IMR-90 (cell line): ENCODE data around the gene TSPAN4. TPM values are rescaled to one million over a fixed set of nuclear protein-coding genes. Genes with fewer than 3 reads are reported as not detected.

ENCODE experiments used
- ATAC-seq: fragments of 200-7000 bp; cut with Tn5 transposase; 2 replicates; pipeline ENCODE4 v1.9.1; 2020; ENCODE audit warnings: low read depth, mild to moderate bottlenecking, moderate library complexity
- BruUV-seq: library from RNA; stranded (reverse); fragments of 400-500 nt; replicated peaks from 2 replicates; lab custom pipeline; 2021; lab: Mats Ljungman, UMichigan
- CTCF ChIA-PET: fragments of 300-600 bp; formaldehyde crosslinking; extraction: SDS; loops from one replicate; lab custom pipeline; 2021; ENCODE audit warnings: antibody characterized with exemption; lab: Yijun Ruan, JAX
- POLR2A ChIA-PET: fragments of 300-600 bp; sonication (Branson Sonifier 250); formaldehyde crosslinking; loops from one replicate; lab custom pipeline; 2022; ENCODE audit warnings: antibody characterized with exemption; ENCODE audit not compliant: unreplicated experiment; lab: Charles Lee
- DNase-seq: peaks from one replicate; pipeline ENCODE4 v3.0.0; 2013
- H2AFZ ChIP-seq: replicated peaks from 2 replicates; pipeline ENCODE3; 2013; ENCODE audit warnings: low read length, mild to moderate bottlenecking; ENCODE audit not compliant: poor library complexity
- H2AK5ac ChIP-seq: 2 replicates; pipeline ENCODE4 v1.6.1; 2013; ENCODE audit warnings: low read depth, low read length, inconsistent platforms
- H2AK9ac ChIP-seq: replicated peaks from 2 replicates; pipeline ENCODE3; 2013; ENCODE audit warnings: mild to moderate bottlenecking, low read depth, low read length, moderate library complexity; ENCODE audit not compliant: poor library complexity
- H2BK120ac ChIP-seq: 2 replicates; pipeline ENCODE4 v1.6.1; 2013; ENCODE audit warnings: low read depth, low read length, inconsistent platforms
- H2BK15ac ChIP-seq: 3 replicates; pipeline ENCODE4 v1.6.1; 2013; ENCODE audit warnings: low read depth, low read length, inconsistent platforms
- H2BK20ac ChIP-seq: 2 replicates; pipeline ENCODE4 v1.6.1; 2013; ENCODE audit warnings: low read depth, mild to moderate bottlenecking, inconsistent platforms, low read length, moderate library complexity
- H2BK5ac ChIP-seq: 2 replicates; pipeline ENCODE4 v1.6.1; 2013; ENCODE audit warnings: mild to moderate bottlenecking, low read depth, low read length, inconsistent platforms; ENCODE audit not compliant: poor library complexity, severe bottlenecking
- H3K14ac ChIP-seq: replicated peaks from 2 replicates; pipeline ENCODE4 v1.6.1; 2013; ENCODE audit warnings: low read depth, low read length, inconsistent platforms
- H3K18ac ChIP-seq: 2 replicates; pipeline ENCODE4 v1.6.1; 2013; ENCODE audit warnings: low read depth, low read length, control low read depth
- H3K23ac ChIP-seq: 2 replicates; pipeline ENCODE4 v1.6.1; 2013; ENCODE audit warnings: low read depth, low read length, inconsistent platforms
- H3K27ac ChIP-seq: 2 replicates; pipeline ENCODE4 v1.5.1; 2013; ENCODE audit warnings: mild to moderate bottlenecking, control low read depth, low read length; ENCODE audit not compliant: insufficient read depth
- H3K27me3 ChIP-seq: 2 replicates; pipeline ENCODE4 v1.6.1; 2013; ENCODE audit warnings: low read length; ENCODE audit not compliant: control insufficient read depth, insufficient read depth
- H3K36me3 ChIP-seq: 2 replicates; pipeline ENCODE4 v1.6.1; 2013; ENCODE audit warnings: low read length, mixed read lengths; ENCODE audit not compliant: control insufficient read depth, insufficient read depth
- H3K4ac ChIP-seq: 2 replicates; pipeline ENCODE4 v1.6.1; 2013; ENCODE audit warnings: low read depth, low read length, inconsistent platforms
- H3K4me1 ChIP-seq: 2 replicates; pipeline ENCODE4 v1.6.1; 2013; ENCODE audit warnings: low read length, mixed read lengths; ENCODE audit not compliant: control insufficient read depth, insufficient read depth
- H3K4me2 ChIP-seq: 2 replicates; pipeline ENCODE4 v1.6.1; 2013; ENCODE audit warnings: low read depth, mild to moderate bottlenecking, control low read depth, low read length, moderate library complexity
- H3K4me3 ChIP-seq: 2 replicates; pipeline ENCODE4 v1.5.1; 2013; ENCODE audit warnings: low read depth, mild to moderate bottlenecking, control low read depth, low read length, moderate library complexity; ENCODE audit not compliant: insufficient read depth
- H3K56ac ChIP-seq: 2 replicates; pipeline ENCODE4 v1.6.1; 2013; ENCODE audit warnings: low read length, inconsistent platforms; ENCODE audit not compliant: insufficient read depth; ENCODE audit errors: extremely low read depth
- H3K79me1 ChIP-seq, 2 experiments: 2 replicates each; pipeline ENCODE4 v1.6.1; 2013; ENCODE audit warnings: low read length in 2 of 2, inconsistent platforms in 1 of 2, low read depth in 1 of 2
- H3K9ac ChIP-seq: 2 replicates; pipeline ENCODE4 v1.6.1; 2013; ENCODE audit warnings: low read depth, low read length, control low read depth
- H3K9me1 ChIP-seq: 2 replicates; pipeline ENCODE4 v1.6.1; 2013; ENCODE audit warnings: low read length, inconsistent platforms; ENCODE audit not compliant: insufficient read depth
- H3K9me3 ChIP-seq: 2 replicates; pipeline ENCODE4 v1.6.1; 2013; ENCODE audit warnings: low read length; ENCODE audit not compliant: control insufficient read depth, insufficient read depth
- H4K20me1 ChIP-seq: 2 replicates; pipeline ENCODE4 v1.6.1; 2013; ENCODE audit warnings: low read length, inconsistent platforms; ENCODE audit not compliant: insufficient read depth
- H4K5ac ChIP-seq: 2 replicates; pipeline ENCODE4 v1.6.1; 2013; ENCODE audit warnings: mild to moderate bottlenecking, low read depth, low read length, control low read depth
- H4K8ac ChIP-seq, 2 experiments: 2 replicates each; pipeline ENCODE4 v1.6.1; 2013; ENCODE audit warnings: low read depth in 2 of 2, low read length in 2 of 2, control low read depth in 1 of 2, inconsistent platforms in 1 of 2
- H4K91ac ChIP-seq: 2 replicates; pipeline ENCODE4 v1.6.1; 2013; ENCODE audit warnings: low read depth, low read length, inconsistent platforms; ENCODE audit not compliant: insufficient read depth
- CEBPB ChIP-seq: IDR thresholded peaks from 2 replicates; pipeline ENCODE4 v1.6.1; 2012; ENCODE audit warnings: low read depth, low read length, improper control_type of control experiment
- WGBS, 2 experiments: methylation state at CpG; one replicate each; pipeline versions ENCODE4 v1.1.5 to v1.1.7; 2013; ENCODE audit warnings: missing lambda C conversion rate in 2 of 2; ENCODE audit not compliant: insufficient read length in 1 of 2; ENCODE audit errors: extremely low coverage in 2 of 2; 5-methylcytosine and 5-hydroxymethylcytosine counted together
- dilution Hi-C: fragments of 300-500 bp; cut with HindIII; formaldehyde crosslinking; loops from one replicate; pipeline ENCODE4 v1.14.3; 2018; ENCODE audit warnings: low sequenced_read_pairs; ENCODE audit not compliant: unreplicated experiment
- in situ Hi-C: fragments of 300-500 bp; cut with MboI; formaldehyde crosslinking; loops from 3 replicates; pipeline ENCODE4 v1.14.3; 2019; ENCODE audit warnings: low sequenced_read_pairs, inconsistent platforms, mixed read lengths
- intact Hi-C: fragments of 100-400 bp; cut with micrococcal nuclease; formaldehyde crosslinking; loops from 2 replicates; pipeline ENCODE4 v1.10.0; 2022
- polyA plus RNA-seq, 3 experiments: library from polyadenylated mRNA; depleted of rRNA; stranded (reverse); fragments of >200 nt; gene quantifications; 2 replicates each; pipeline ENCODE4 v1.2.3, GENCODE V29; 2012; ENCODE audit warnings: low replicate concordance in 1 of 3
- total RNA-seq: library from RNA; depleted of rRNA; stranded (reverse); fragments of >200 nt; gene quantifications from 2 replicates; pipeline ENCODE4 v1.2.3, GENCODE V29; 2012

Gene TSPAN4
- total and polyA plus RNA-seq, 2 of the 4 experiments (the other 2 are of a cell fraction): 161 to 293 TPM

- ATAC-seq: no peak
Observed at GRCh38 chr11:904380-904779, 61.7 kb downstream of the TSPAN4 start.

More at GRCh38 chr11:904380-904779, 61.7 kb downstream of the TSPAN4 start:
- no peak overlapping the region for H4K91ac ChIP-seq
- no peaks in the 10 kb centered on the region; the same call in none of the 2 replicates for H4K20me1 ChIP-seq
- H3K36me3 ChIP-seq: peaks cover 43% of the 10 kb centered on the region
- no peak overlapping the region for H2BK15ac ChIP-seq
- H3K9me1 ChIP-seq: 0 out of 2 replicates have a peak, but pooled peaks cover 10% of the 10 kb centered on the region
- H3K56ac ChIP-seq: no peak overlapping the region
- intact Hi-C loops: no loop called here
- H3K9me3 ChIP-seq: no peaks in the 10 kb centered on the region
- H4K8ac ChIP-seq: no peak overlapping the region
- no peak overlapping the region for H3K4me2 ChIP-seq
- no peak overlapping the region for H2AFZ ChIP-seq
- no peak overlapping the region for H3K27ac ChIP-seq
- BruUV-seq: no TSS peak
- H3K4ac ChIP-seq: no peak overlapping the region
- WGBS, 2 experiments: no CpG with 5 or more reads among the region's 7 CpGs
- no peak overlapping the region for H2BK120ac ChIP-seq
- no peak overlapping the region for H3K18ac ChIP-seq
- TF ChIP-seq CEBPB: no peak
- no peak overlapping the region for H3K4me3 ChIP-seq
- H3K4me1 ChIP-seq: no peaks in the 10 kb centered on the region
- dilution Hi-C loops: no loop called here
- in situ Hi-C loops: no loop called here
- H3K27me3 ChIP-seq: no peaks in the 10 kb centered on the region
- no peak overlapping the region for H4K5ac ChIP-seq
- H3K23ac ChIP-seq: no peak overlapping the region
- no peak overlapping the region for H3K9ac ChIP-seq
- DNase-seq: no peak
- no peak overlapping the region for H3K14ac ChIP-seq
- POLR2A ChIA-PET: no interaction called here
- no peak overlapping the region for H2BK5ac ChIP-seq
- no peak overlapping the region for H2AK9ac ChIP-seq
- no peak overlapping the region for H2AK5ac ChIP-seq
- CTCF ChIA-PET: no interaction called here
- no peak overlapping the region for H2BK20ac ChIP-seq
- peaks cover 5 to 37% of the 10 kb centered on the region in 2 experiments for H3K79me1 ChIP-seq
